Measurements from ENCODE around the gene CELA1. TPM values are rescaled to one million over a fixed set of nuclear protein-coding genes. Genes with fewer than 3 reads are reported as not detected.

Gene CELA1
- total RNA-seq, 2 donors from 2014 or later, result not detected

- Histone ChIP-seq H3K36me3 (no peaks in the 10 kb centered on the region), H3K4me1 (ENCODE audit: control insufficient read depth in 1 of 2, low read depth in 2 of 2) (peaks cover 0 to 20% of the 10 kb centered on the region in 2 donors), H3K4me3 (no peak overlapping the region), H3K27me3 (replicated peaks; ENCODE audit: insufficient read depth) (no peaks in the 10 kb centered on the region), H3K9me3 (no peaks in the 10 kb centered on the region), H3K27ac (no peak overlapping the region)
- TF ChIP-seq, protein P1, sequence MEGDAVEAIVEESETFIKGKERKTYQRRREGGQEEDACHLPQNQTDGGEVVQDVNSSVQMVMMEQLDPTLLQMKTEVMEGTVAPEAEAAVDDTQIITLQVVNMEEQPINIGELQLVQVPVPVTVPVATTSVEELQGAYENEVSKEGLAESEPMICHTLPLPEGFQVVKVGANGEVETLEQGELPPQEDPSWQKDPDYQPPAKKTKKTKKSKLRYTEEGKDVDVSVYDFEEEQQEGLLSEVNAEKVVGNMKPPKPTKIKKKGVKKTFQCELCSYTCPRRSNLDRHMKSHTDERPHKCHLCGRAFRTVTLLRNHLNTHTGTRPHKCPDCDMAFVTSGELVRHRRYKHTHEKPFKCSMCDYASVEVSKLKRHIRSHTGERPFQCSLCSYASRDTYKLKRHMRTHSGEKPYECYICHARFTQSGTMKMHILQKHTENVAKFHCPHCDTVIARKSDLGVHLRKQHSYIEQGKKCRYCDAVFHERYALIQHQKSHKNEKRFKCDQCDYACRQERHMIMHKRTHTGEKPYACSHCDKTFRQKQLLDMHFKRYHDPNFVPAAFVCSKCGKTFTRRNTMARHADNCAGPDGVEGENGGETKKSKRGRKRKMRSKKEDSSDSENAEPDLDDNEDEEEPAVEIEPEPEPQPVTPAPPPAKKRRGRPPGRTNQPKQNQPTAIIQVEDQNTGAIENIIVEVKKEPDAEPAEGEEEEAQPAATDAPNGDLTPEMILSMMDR (IDR thresholded peaks at IDR 0.05), result no peak
- no peak for DNase-seq (ENCODE audit: low spot score)
- ATAC-seq (ENCODE audit: insufficient number of reproducible peaks, low FRiP score, low read depth), result no peak
These were observed 27.9 kb upstream of the CELA1 start for GRCh38 chr12:51374361-51374760.

GRCh38 chr12:51373187-51373586 is 26.7 kb upstream of the CELA1 start:
- H3K9me3 ChIP-seq, result no peaks in the 10 kb centered on the region
- ATAC-seq (ENCODE audit: insufficient number of reproducible peaks, low FRiP score, low read depth) (no peak), DNase-seq (ENCODE audit: low spot score) (no peak)
- no peaks in the 10 kb centered on the region for H3K27me3 ChIP-seq (replicated peaks; ENCODE audit: insufficient read depth)
- H3K4me1 ChIP-seq (ENCODE audit: control insufficient read depth in 1 of 2, low read depth in 2 of 2), result peaks cover 0 to 20% of the 10 kb centered on the region in 2 donors
- no peak overlapping the region for H3K4me3 ChIP-seq
- no peaks in the 10 kb centered on the region for H3K36me3 ChIP-seq
- no peak overlapping the region for H3K27ac ChIP-seq
- TF ChIP-seq, protein P1 (IDR thresholded peaks at IDR 0.05), result no peak

DNA sequence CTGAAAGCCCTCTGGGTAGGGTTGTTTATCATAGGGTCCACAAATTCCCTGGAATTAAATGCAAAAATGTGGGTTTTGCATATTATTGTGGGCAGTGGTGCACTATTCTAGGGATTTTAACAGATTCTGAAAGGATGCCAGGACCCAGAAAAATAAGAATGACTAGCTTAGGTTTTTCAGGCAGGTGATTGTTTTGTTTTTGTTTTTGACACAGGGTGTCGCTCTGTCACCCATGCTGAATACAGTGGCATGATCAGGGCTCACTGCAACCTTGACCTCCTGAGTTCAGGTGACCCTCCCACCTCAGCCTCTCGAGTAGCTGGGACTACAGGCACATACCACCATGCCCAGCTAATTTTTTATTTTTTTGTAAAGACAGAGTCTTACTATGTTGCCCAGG is 25.5 kb upstream of the CELA1 start:
- peak overlapping the region; percentile 29 to 73 for H3K27ac ChIP-seq
- TF ChIP-seq, protein P1 (IDR thresholded peaks at IDR 0.05), result no peak

DNA sequence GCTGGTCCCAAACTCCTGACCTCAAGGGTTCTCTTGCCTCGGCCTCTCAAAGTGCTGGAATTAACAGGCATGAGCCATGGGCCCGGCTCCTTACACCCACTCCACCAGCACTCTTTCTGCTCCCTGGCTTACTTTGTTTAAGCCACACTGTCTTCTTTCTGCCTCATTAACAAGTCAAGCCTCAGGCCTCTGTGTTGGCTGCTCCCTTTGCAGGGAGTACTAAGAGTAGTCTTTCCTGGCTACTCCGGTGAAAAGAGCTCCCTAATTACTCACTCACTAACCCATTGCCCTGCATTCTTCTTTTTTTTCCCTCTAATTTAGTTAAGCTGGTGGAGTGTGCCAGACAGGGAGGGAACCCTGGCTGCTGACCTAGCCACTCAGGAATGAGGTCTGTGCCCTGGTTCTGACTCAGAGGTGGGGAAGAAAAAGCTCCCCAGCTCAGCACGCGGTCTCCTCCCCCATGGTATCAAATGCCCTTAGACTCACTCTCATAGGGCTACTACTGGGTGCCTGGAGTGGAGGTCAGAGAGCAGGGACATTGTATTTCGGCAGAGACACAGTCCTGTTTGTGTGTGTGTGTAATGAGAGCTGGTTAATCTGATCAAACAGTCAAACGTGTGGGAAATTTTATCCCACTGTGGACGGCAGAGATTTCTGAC is 24.9 kb upstream of the CELA1 start:
- Histone ChIP-seq H3K27ac (peak overlapping the region; percentile 29 to 73), H3K9me3 (no peaks in the 10 kb centered on the region), H3K4me1 (ENCODE audit: control insufficient read depth in 1 of 2, low read depth in 2 of 2) (peaks cover 0 to 20% of the 10 kb centered on the region in 2 donors), H3K36me3 (no peaks in the 10 kb centered on the region), H3K27me3 (replicated peaks; ENCODE audit: insufficient read depth) (no peaks in the 10 kb centered on the region), H3K4me3 (peak overlapping the region; percentile 30)
- ATAC-seq (ENCODE audit: insufficient number of reproducible peaks, low FRiP score, low read depth) (peak; percentile 82), DNase-seq (ENCODE audit: low spot score) (peak; percentile 36)
- TF ChIP-seq, protein P1 (IDR thresholded peaks at IDR 0.05), result no peak

More for the DNA sequence above, 25.5 kb upstream of the CELA1 start:
- Histone ChIP-seq H3K9me3 (no peaks in the 10 kb centered on the region), H3K4me3 (no peak overlapping the region), H3K36me3 (no peaks in the 10 kb centered on the region), H3K27me3 (replicated peaks; ENCODE audit: insufficient read depth) (no peaks in the 10 kb centered on the region), H3K4me1 (ENCODE audit: control insufficient read depth in 1 of 2, low read depth in 2 of 2) (peaks cover 0 to 20% of the 10 kb centered on the region in 2 donors)
- no peak for ATAC-seq (ENCODE audit: insufficient number of reproducible peaks, low FRiP score, low read depth)
- DNase-seq (ENCODE audit: low spot score), result no peak

GRCh38 chr12:51370667-51371066 is 24.2 kb upstream of the CELA1 start:
- no peaks in the 10 kb centered on the region for H3K36me3 ChIP-seq
- no peak for ATAC-seq (ENCODE audit: insufficient number of reproducible peaks, low FRiP score, low read depth)
- TF ChIP-seq, protein P1 (IDR thresholded peaks at IDR 0.05), result no peak
- peaks cover 0 to 20% of the 10 kb centered on the region in 2 donors for H3K4me1 ChIP-seq (ENCODE audit: control insufficient read depth in 1 of 2, low read depth in 2 of 2)
- H3K9me3 ChIP-seq, result no peaks in the 10 kb centered on the region
- H3K27ac ChIP-seq, result no peak overlapping the region
- no peaks in the 10 kb centered on the region for H3K27me3 ChIP-seq (replicated peaks; ENCODE audit: insufficient read depth)
- DNase-seq (ENCODE audit: low spot score), result no peak
- H3K4me3 ChIP-seq, result no peak overlapping the region

Measured in thoracic aorta (tissue), 2 donors.